ENCODE data around the gene SOCS3. TPM values are rescaled to one million over a fixed set of nuclear protein-coding genes. Genes with fewer than 3 reads are reported as not detected.

Gene SOCS3
- polyA plus RNA-seq, 2 of the 4 experiments (the other 2 are of a cell fraction) = 13.5 to 14.7 TPM

GRCh38 chr17:78349891-78350642 lies 9.8 kb downstream of the SOCS3 start:
- FAIRE-seq = no peak

GRCh38 chr17:78348055-78348770 lies 11.7 kb downstream of the SOCS3 start:
- no peak for DNase-seq (ENCODE audit: low read depth in 1 of 2, low spot score in 1 of 2)
- H3K27ac ChIP-seq = peak overlapping the region in 1 of 2 experiments; percentile 65; a peak in 3 of 6 replicates
- 83% methylated on average over 9 of the region's 9 CpGs for WGBS (ENCODE audit: missing lambda C conversion rate)
- H3K9me3 ChIP-seq = no peaks in the 10 kb centered on the region
- H3K4me1 ChIP-seq = peaks cover 52% of the 10 kb centered on the region
- ChIA-PET CTCF (interaction anchor here (0.7 to 2.3 kb wide), 9 partner anchors 9 to 360 kb away, joined by 3 to 13 read pairs (median 4); partner anchors contain the start of gene SOCS3), POLR2A (interaction anchor here (1.1 kb wide), 1 partner anchor 12 kb away, joined by 4 read pairs; the partner anchor contains the start of gene SOCS3)
- H3K4me3 ChIP-seq = no peak overlapping the region
- no peak overlapping the region for H3K4me2 ChIP-seq
- FAIRE-seq = no peak
- no peak for ATAC-seq
- TF ChIP-seq GATA3 (IDR thresholded peaks at IDR 0.05; ENCODE audit: borderline replicate concordance) (no peak), CHD4 (IDR thresholded peaks at IDR 0.05; ENCODE audit: borderline replicate concordance) (no peak), EP300 (IDR thresholded peaks at IDR 0.05) (no peak), EHF (CRISPR knock-in tag; IDR thresholded peaks at IDR 0.05) (no peak), CBX8 (IDR thresholded peaks at IDR 0.05) (no peak), PBX3 (IDR thresholded peaks at IDR 0.05) (no peak)

More at GRCh38 chr17:78349891-78350642, 9.8 kb downstream of the SOCS3 start:
- 90% methylated on average over 4 of the region's 4 CpGs for WGBS (ENCODE audit: missing lambda C conversion rate)
- Histone ChIP-seq H3K9me3 (no peaks in the 10 kb centered on the region), H3K4me3 (no peak overlapping the region), H3K27ac (peak overlapping the region in 1 of 2 experiments; percentile 96; a peak in 3 of 6 replicates), H3K4me1 (peaks cover 64% of the 10 kb centered on the region), H3K4me2 (no peak overlapping the region)
- TF ChIP-seq ZSCAN20 (CRISPR knock-in tag; IDR thresholded peaks at IDR 0.05) = no peak
- peak; percentile 28 for TF ChIP-seq CTCF (IDR thresholded peaks at IDR 0.05)
- 0 out of 3 replicates have a peak, but pooled peaks have one; percentile 8 for TF ChIP-seq SMC3 (IDR thresholded peaks at IDR 0.05)
- ChIA-PET CTCF (interaction anchor here (0.7 to 2.4 kb wide), 7 partner anchors 11 to 174 kb away, joined by 3 to 8 read pairs (median 4); no protein-coding TSS in a partner anchor), POLR2A (no interaction called here)
- DNase-seq (ENCODE audit: low read depth in 1 of 2, low spot score in 1 of 2) = no peak
- ATAC-seq = no peak

GRCh38 chr17:78347453-78347852 lies 12.4 kb downstream of the SOCS3 start:
- WGBS (ENCODE audit: missing lambda C conversion rate) = 83% methylated on average over 1 of the region's 3 CpGs
- no peaks in the 10 kb centered on the region for H3K9me3 ChIP-seq
- no peak for ATAC-seq
- H3K27ac ChIP-seq = peak overlapping the region in 1 of 2 experiments; percentile 65; a peak in 3 of 6 replicates
- peaks cover 56% of the 10 kb centered on the region for H3K4me1 ChIP-seq
- DNase-seq (ENCODE audit: low read depth in 1 of 2, low spot score in 1 of 2) = no peak
- ChIA-PET CTCF (interaction anchor here (1.0 to 2.3 kb wide), 6 partner anchors 8 to 361 kb away, joined by 3 to 13 read pairs (median 6); partner anchors contain the start of gene SOCS3), POLR2A (no interaction called here)
- no peak overlapping the region for H3K4me3 ChIP-seq
- FAIRE-seq = no peak
- no peak for TF ChIP-seq ZFP36 (IDR thresholded peaks at IDR 0.05; ENCODE audit: borderline replicate concordance, partially characterized antibody)
- no peak for TF ChIP-seq ESRRA (IDR thresholded peaks at IDR 0.05; ENCODE audit: borderline replicate concordance, low read length)
- TF ChIP-seq CBX2 (IDR thresholded peaks at IDR 0.05; ENCODE audit: borderline replicate concordance, low read depth) = no peak
- no peak for TF ChIP-seq BHLHE40 (IDR thresholded peaks at IDR 0.05; ENCODE audit: low read depth, low read length)
- no peak for TF ChIP-seq HOXA7 (CRISPR knock-in tag; IDR thresholded peaks at IDR 0.05)
- no peak for TF ChIP-seq NPAS2 (CRISPR knock-in tag; IDR thresholded peaks at IDR 0.05; ENCODE audit: borderline replicate concordance)
- no peak for TF ChIP-seq NFE2L2 (conservative IDR thresholded peaks at IDR 0.05; ENCODE audit: low read length)
- no peak for TF ChIP-seq CEBPB (IDR thresholded peaks at IDR 0.05)
- no peak for TF ChIP-seq MAZ (IDR thresholded peaks at IDR 0.05; ENCODE audit: borderline replicate concordance, low read depth, low read length)
- no peak for TF ChIP-seq HES2 (IDR thresholded peaks at IDR 0.05)
- no peak for TF ChIP-seq EHMT2 (IDR thresholded peaks at IDR 0.05; ENCODE audit: low read depth)
- TF ChIP-seq USF2 (IDR thresholded peaks at IDR 0.05) = no peak
- no peak for TF ChIP-seq FOSL2 (IDR thresholded peaks at IDR 0.05)
- no peak for TF ChIP-seq FOSL2 (CRISPR knock-in tag; IDR thresholded peaks at IDR 0.05)
- TF ChIP-seq RNF2 (IDR thresholded peaks at IDR 0.05; ENCODE audit: borderline replicate concordance, low read depth) = no peak
- no peak for TF ChIP-seq RARB (CRISPR knock-in tag; IDR thresholded peaks at IDR 0.05)
- TF ChIP-seq TFCP2L1 (CRISPR knock-in tag; IDR thresholded peaks at IDR 0.05) = no peak
- no peak for TF ChIP-seq PBX3 (IDR thresholded peaks at IDR 0.05)
- TF ChIP-seq JUN (IDR thresholded peaks at IDR 0.05) = no peak
- TF ChIP-seq SREBF2 (IDR thresholded peaks at IDR 0.05) = no peak
- no peak for TF ChIP-seq HDAC2 (IDR thresholded peaks at IDR 0.05)
- no peak overlapping the region for H3K4me2 ChIP-seq

Data from A549 (cell line).